SK-N-SH (cell line): ENCODE measurements around the gene KCNN3. TPM values are rescaled to one million over a fixed set of nuclear protein-coding genes. Genes with fewer than 3 reads are reported as not detected.

Experiments
- CTCF ChIA-PET: fragments of 300-600, 350-600 bp; formaldehyde crosslinking; extraction: SDS; loops from one replicate; lab custom pipeline; 2021; lab: Yijun Ruan, JAX
- POLR2A ChIA-PET: fragments of 350-600 bp; sonication (Branson Sonifier 250); formaldehyde crosslinking; extraction: SDS; loops from one replicate; lab custom pipeline; 2020; ENCODE audit warnings: antibody characterized with exemption, inconsistent platforms; lab: Yijun Ruan, JAX
- DNase-seq: peaks from one replicate; pipeline ENCODE4 v3.0.0; 2012
- H2AFZ ChIP-seq: fragments of 200-600 bp; sonication (generic); 2 replicates; pipeline ENCODE4 v1.8.1; 2016; ENCODE audit warnings: antibody characterized with exemption, mild to moderate bottlenecking, low read depth
- H3F3A ChIP-seq: fragments of 200-600 bp; sonication (generic); replicated peaks from 2 replicates; pipeline ENCODE3; 2016; ENCODE audit warnings: antibody characterized with exemption, mild to moderate bottlenecking; ENCODE audit not compliant: insufficient read depth
- H3K27ac ChIP-seq, 2 experiments: fragments of 200-500 bp in 1 of 2; fragments of 200-600 bp in 1 of 2; sonication (Bioruptor generic) in 1 of 2; sonication (generic), shearing (Covaris generic) in 1 of 2; 2 replicates each; pipeline versions ENCODE4 v1.5.1 to v1.6.1; 2014 to 2016; ENCODE audit warnings: low read depth in 2 of 2, inconsistent platforms in 1 of 2, low read length in 1 of 2, mild to moderate bottlenecking in 1 of 2, mixed read lengths in 1 of 2
- H3K27me3 ChIP-seq: fragments of 200-600 bp; sonication (generic), shearing (Covaris generic); 2 replicates; pipeline ENCODE4 v1.6.1; 2016; ENCODE audit warnings: mixed run types; ENCODE audit not compliant: insufficient read depth
- H3K36me3 ChIP-seq, 2 experiments: fragments of 200-500 bp in 1 of 2; fragments of 200-600 bp in 1 of 2; sonication (Bioruptor generic) in 1 of 2; sonication (generic) in 1 of 2; replicated peaks in 1 of 2; 2 replicates each; pipeline versions ENCODE3 to v1.5.1; 2014 to 2016; ENCODE audit warnings: low read length in 1 of 2, mild to moderate bottlenecking in 1 of 2; ENCODE audit not compliant: insufficient read depth in 2 of 2, control insufficient read depth in 1 of 2
- H3K4me1 ChIP-seq, 2 experiments: fragments of 200-500 bp in 1 of 2; fragments of 200-600 bp in 1 of 2; sonication (Bioruptor generic) in 1 of 2; sonication (generic), shearing (Covaris generic) in 1 of 2; 2 replicates each; pipeline versions ENCODE4 v1.5.1 to v1.6.1; 2014 to 2016; ENCODE audit warnings: low read depth in 1 of 2, low read length in 1 of 2, mixed run types in 1 of 2; ENCODE audit not compliant: insufficient read depth in 2 of 2, control insufficient read depth in 1 of 2
- H3K4me2 ChIP-seq: fragments of 200-600 bp; sonication (generic), shearing (Covaris generic); 2 replicates; pipeline ENCODE4 v1.6.1; 2017; ENCODE audit warnings: mixed run types
- H3K4me3 ChIP-seq, 2 experiments: fragments of 200-500 bp in 1 of 2; fragments of 200-600 bp in 1 of 2; sonication (Bioruptor generic) in 1 of 2; sonication (generic), shearing (Covaris generic) in 1 of 2; 2 replicates each; pipeline versions ENCODE4 v1.5.1 to v1.8.1; 2014 to 2016; ENCODE audit warnings: low read depth in 2 of 2, inconsistent platforms in 1 of 2, low read length in 1 of 2, mild to moderate bottlenecking in 1 of 2, mixed read lengths in 1 of 2, moderate library complexity in 1 of 2
- H3K79me2 ChIP-seq: fragments of 200-600 bp; sonication (generic); 2 replicates; pipeline ENCODE4 v1.8.1; 2017; ENCODE audit warnings: mild to moderate bottlenecking; ENCODE audit not compliant: insufficient read depth
- H3K9ac ChIP-seq: fragments of 200-600 bp; sonication (generic); 2 replicates; pipeline ENCODE4 v1.6.1; 2017; ENCODE audit warnings: mixed run types
- H3K9me2 ChIP-seq: fragments of 200-600 bp; sonication (generic); 2 replicates; pipeline ENCODE4 v1.6.1; 2017; ENCODE audit warnings: mixed run types
- H3K9me3 ChIP-seq: fragments of 200-600 bp; sonication (generic); 2 replicates; pipeline ENCODE4 v1.6.1; 2017; ENCODE audit warnings: mixed run types, mild to moderate bottlenecking, moderate library complexity
- H4K20me1 ChIP-seq: fragments of 200-600 bp; sonication (generic); 2 replicates; pipeline ENCODE4 v1.6.1; 2017; ENCODE audit warnings: mild to moderate bottlenecking, mixed run types; ENCODE audit not compliant: insufficient read depth
- CHD2 ChIP-seq: fragments of 150-350 bp; IDR thresholded peaks from 2 replicates; pipeline ENCODE4 v1.6.1; 2018; ENCODE audit warnings: low read length; ENCODE audit not compliant: partially characterized antibody
- CTCF ChIP-seq: fragments of 200-600 bp; sonication (generic); IDR thresholded peaks from 2 replicates; pipeline ENCODE4 v1.6.1; 2017; ENCODE audit warnings: antibody characterized with exemption, mild to moderate bottlenecking, moderate library complexity
- EZH2phosphoT487 ChIP-seq: fragments of 200-600 bp; sonication (generic); IDR thresholded peaks from 2 replicates; pipeline ENCODE4 v1.6.1; 2017; ENCODE audit warnings: low read depth, mixed run types, mild to moderate bottlenecking, antibody characterized with exemption, moderate library complexity, borderline replicate concordance
- FOXM1 ChIP-seq: IDR thresholded peaks from 2 replicates; pipeline ENCODE4 v1.4.0; 2012; ENCODE audit warnings: low read depth, mild to moderate bottlenecking
- GABPA ChIP-seq: IDR thresholded peaks from 2 replicates; pipeline ENCODE4 v1.4.0; 2012; ENCODE audit warnings: low read depth, mild to moderate bottlenecking
- JUND ChIP-seq: IDR thresholded peaks from 2 replicates; pipeline ENCODE4 v1.4.0; 2012
- NFIC ChIP-seq: IDR thresholded peaks from 2 replicates; pipeline ENCODE4 v1.4.0; 2012; ENCODE audit warnings: borderline replicate concordance
- RCOR1 ChIP-seq: fragments of 150-350 bp; IDR thresholded peaks from 2 replicates; pipeline ENCODE4 v1.6.1; 2017; ENCODE audit warnings: antibody characterized with exemption, low read length
- RFX5 ChIP-seq: IDR thresholded peaks from 2 replicates; pipeline ENCODE4 v1.6.1; 2012; ENCODE audit warnings: mild to moderate bottlenecking, improper control_type of control experiment, low read length
- RXRA ChIP-seq: IDR thresholded peaks from 2 replicates; pipeline ENCODE4 v1.4.0; 2012; ENCODE audit warnings: low read depth, mild to moderate bottlenecking, borderline replicate concordance
- SMC3 ChIP-seq: IDR thresholded peaks from 2 replicates; pipeline ENCODE4 v1.6.1; 2012; ENCODE audit warnings: low read depth, low read length, improper control_type of control experiment
- TAF1 ChIP-seq: IDR thresholded peaks from 2 replicates; pipeline ENCODE4 v1.6.1; 2012; ENCODE audit warnings: low read depth, mild to moderate bottlenecking, low read length, moderate library complexity, borderline replicate concordance
- TCF12 ChIP-seq: IDR thresholded peaks from 2 replicates; pipeline ENCODE4 v1.4.0; 2012
- WGBS: methylation state at CpG from one replicate; pipeline ENCODE4 v1.1.6; 2017; ENCODE audit warnings: low lambda C conversion rate; 5-methylcytosine and 5-hydroxymethylcytosine counted together
- polyA plus RNA-seq, 3 experiments: library from polyadenylated mRNA; depleted of rRNA; stranded (reverse); fragments of >200 nt; gene quantifications; 2 replicates each; pipeline ENCODE4 v1.2.3, GENCODE V29; 2012
- TF ChIP-seq, protein P1 (sequence below): fragments of 150-350 bp; IDR thresholded peaks from 2 replicates; pipeline ENCODE4 v1.6.1; 2016; ENCODE audit warnings: mild to moderate bottlenecking, low read depth, low read length
- TF ChIP-seq, protein P2 (sequence below): IDR thresholded peaks from 2 replicates; pipeline ENCODE4 v1.4.0; 2012; ENCODE audit warnings: low read depth, borderline replicate concordance

Gene KCNN3
- polyA plus RNA-seq, 1 of the 3 experiments (the other 2 are of a cell fraction), result 0.16 TPM

DNA sequence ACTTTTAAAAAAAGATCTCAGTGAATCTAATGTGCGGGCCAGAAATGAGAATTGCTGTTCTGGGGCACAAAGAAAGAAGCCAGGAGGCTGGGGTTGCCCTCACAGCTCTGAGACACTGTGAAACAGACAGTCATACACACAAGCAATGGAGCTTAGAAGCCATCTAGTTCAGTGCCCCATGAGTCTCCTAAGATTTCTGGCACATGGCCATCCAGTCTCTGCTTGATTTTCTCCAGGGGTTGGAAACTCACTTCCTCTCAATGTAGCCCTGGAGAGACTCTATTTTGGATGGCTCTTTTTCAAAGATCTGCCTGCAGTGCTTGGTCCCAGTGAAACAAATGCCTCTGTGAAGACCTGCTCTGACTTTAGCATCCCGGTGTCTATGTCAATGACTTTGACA lies 38.6 kb downstream of the KCNN3 start:
- CTCF ChIA-PET, result no interaction called here
- Histone ChIP-seq H3K4me2 (no peak overlapping the region), H3K9ac (no peak overlapping the region), H3K27ac (no peak overlapping the region), H3K9me3 (no peaks in the 10 kb centered on the region), H2AFZ (no peak overlapping the region), H4K20me1 (no peaks in the 10 kb centered on the region), H3K4me3 (no peak overlapping the region), H3K79me2 (no peaks in the 10 kb centered on the region), H3K4me1 (peaks cover 0 to 38% of the 10 kb centered on the region in 2 experiments; a peak in 1 of 4 replicates), H3K36me3 (no peaks in the 10 kb centered on the region), H3K9me2 (no peaks in the 10 kb centered on the region), H3F3A (no peaks in the 10 kb centered on the region), H3K27me3 (no peaks in the 10 kb centered on the region; the same call in 1 of the 2 replicates)
- 61% methylated on average over 2 of the region's 2 CpGs for WGBS
- POLR2A ChIA-PET, result interaction anchor here (0.6 kb wide), 1 partner anchor 28 kb away, joined by 3 read pairs; no protein-coding TSS in a partner anchor
- DNase-seq, result no peak
- TF ChIP-seq CHD2 (no peak), RCOR1 (no peak)

GRCh38 chr1:154829062-154829461 lies 41.0 kb downstream of the KCNN3 start:
- no peaks in the 10 kb centered on the region for H3K36me3 ChIP-seq
- ChIA-PET POLR2A (no interaction called here), CTCF (interaction anchor here (1.1 to 2.7 kb wide), 7 partner anchors 9 to 350 kb away, joined by 3 to 12 read pairs (median 5); partner anchors contain the start of gene KCNN3)
- H3F3A ChIP-seq, result no peaks in the 10 kb centered on the region
- 96% methylated on average over 2 of the region's 5 CpGs for WGBS
- no peak overlapping the region for H2AFZ ChIP-seq
- H3K4me3 ChIP-seq, result no peak overlapping the region
- no peaks in the 10 kb centered on the region for H3K27me3 ChIP-seq
- H3K27ac ChIP-seq, result no peak overlapping the region
- no peak for TF ChIP-seq SMC3
- TF ChIP-seq RXRA, result no peak
- TF ChIP-seq TCF12, result no peak
- no peak for TF ChIP-seq TAF1
- TF ChIP-seq, protein P1, sequence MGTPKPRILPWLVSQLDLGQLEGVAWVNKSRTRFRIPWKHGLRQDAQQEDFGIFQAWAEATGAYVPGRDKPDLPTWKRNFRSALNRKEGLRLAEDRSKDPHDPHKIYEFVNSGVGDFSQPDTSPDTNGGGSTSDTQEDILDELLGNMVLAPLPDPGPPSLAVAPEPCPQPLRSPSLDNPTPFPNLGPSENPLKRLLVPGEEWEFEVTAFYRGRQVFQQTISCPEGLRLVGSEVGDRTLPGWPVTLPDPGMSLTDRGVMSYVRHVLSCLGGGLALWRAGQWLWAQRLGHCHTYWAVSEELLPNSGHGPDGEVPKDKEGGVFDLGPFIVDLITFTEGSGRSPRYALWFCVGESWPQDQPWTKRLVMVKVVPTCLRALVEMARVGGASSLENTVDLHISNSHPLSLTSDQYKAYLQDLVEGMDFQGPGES, result no peak
- no peak for TF ChIP-seq RFX5
- TF ChIP-seq GABPA, result no peak
- no peak for TF ChIP-seq FOXM1
- TF ChIP-seq EZH2phosphoT487, result no peak
- no peak for TF ChIP-seq CTCF
- TF ChIP-seq, protein P2, sequence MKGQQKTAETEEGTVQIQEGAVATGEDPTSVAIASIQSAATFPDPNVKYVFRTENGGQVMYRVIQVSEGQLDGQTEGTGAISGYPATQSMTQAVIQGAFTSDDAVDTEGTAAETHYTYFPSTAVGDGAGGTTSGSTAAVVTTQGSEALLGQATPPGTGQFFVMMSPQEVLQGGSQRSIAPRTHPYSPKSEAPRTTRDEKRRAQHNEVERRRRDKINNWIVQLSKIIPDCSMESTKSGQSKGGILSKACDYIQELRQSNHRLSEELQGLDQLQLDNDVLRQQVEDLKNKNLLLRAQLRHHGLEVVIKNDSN, result no peak
- TF ChIP-seq JUND, result no peak
- no peak for TF ChIP-seq NFIC
- no peak overlapping the region for H3K9ac ChIP-seq
- no peak overlapping the region for H3K4me2 ChIP-seq
- peaks cover 0 to 40% of the 10 kb centered on the region in 2 experiments; a peak in 1 of 4 replicates for H3K4me1 ChIP-seq
- no peaks in the 10 kb centered on the region for H4K20me1 ChIP-seq
- H3K79me2 ChIP-seq, result no peaks in the 10 kb centered on the region
- no peak for DNase-seq
- H3K9me2 ChIP-seq, result no peaks in the 10 kb centered on the region
- no peaks in the 10 kb centered on the region for H3K9me3 ChIP-seq
